Pulmonary artery endothelial cell (primary cell): ENCODE results near the gene MICALL1. TPM values are rescaled to one million over a fixed set of nuclear protein-coding genes. Genes with fewer than 3 reads are reported as not detected.

Experiments used
- DNase-seq: peaks from one replicate; pipeline ENCODE4 v3.0.0-alpha.2; 2011; ENCODE audit warnings: low read depth, low spot score
- total RNA-seq: library from RNA; depleted of rRNA; stranded (reverse); fragments of >200 nt; gene quantifications from 2 replicates; pipeline ENCODE4 v1.2.3, GENCODE V29; 2014

MICALL1 gene
- total RNA-seq, 1 donor from 2014 or later = 24.5 TPM

- DNase-seq = no peak
Observed at GRCh38 chr22:37982151-37982785, 76.2 kb downstream of the MICALL1 start.

DNA sequence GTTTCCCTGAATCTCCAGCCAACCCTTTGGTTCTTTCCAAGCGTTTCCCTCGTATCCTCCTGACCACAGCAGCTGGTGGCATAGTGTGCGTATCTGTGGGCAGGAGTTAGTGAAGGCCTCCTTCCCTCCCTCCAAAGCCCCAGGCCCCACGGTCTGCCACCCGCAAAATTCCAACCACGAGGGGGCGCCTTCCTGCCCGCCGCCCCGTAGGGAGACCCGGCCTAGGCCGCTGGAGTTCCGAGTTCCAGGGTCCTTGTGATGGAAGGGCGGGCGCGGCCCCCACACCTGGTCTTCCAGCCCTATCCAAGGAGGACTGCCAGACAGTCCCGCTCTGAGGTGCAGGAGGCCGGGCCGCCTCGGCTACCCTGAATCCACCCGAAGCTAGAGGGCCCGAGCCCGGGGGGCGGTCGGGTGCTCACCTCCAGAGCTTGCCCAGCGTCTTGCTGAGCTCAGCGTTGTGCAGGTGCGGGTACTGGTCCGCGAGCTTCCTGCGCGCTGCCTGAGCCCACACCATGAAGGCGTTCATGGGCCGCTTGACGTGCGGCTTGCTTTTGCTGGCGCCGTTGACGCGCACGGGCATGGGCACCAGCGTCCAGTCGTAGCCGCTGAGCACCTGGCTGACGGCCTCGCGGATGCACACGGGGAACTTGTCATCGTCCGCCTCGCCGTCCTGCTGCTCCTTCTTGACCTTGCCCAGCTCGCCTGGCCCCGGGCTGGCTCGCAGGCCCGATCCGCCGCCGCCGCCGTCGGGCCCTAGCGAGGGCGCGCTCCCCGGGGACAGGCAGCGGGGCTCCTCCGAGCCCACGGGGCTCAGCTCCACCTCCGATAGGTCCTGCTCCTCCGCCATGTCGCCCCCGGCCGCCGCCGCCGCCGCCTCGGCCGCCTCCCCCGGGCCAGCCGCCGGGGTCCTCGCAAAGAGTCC is 77.1 kb downstream of the MICALL1 start:
- no peak for DNase-seq

- no peak for DNase-seq
Observed at GRCh38 chr22:37983860-37984791, 78.0 kb downstream of the MICALL1 start, which contains the start of gene SOX10. SOX10 (minus strand) TSS chr22:37984555; CDS start chr22:37983784, 771 bp downstream.

- DNase-seq = no peak
Observed at GRCh38 chr22:37985050-37985585, 79.0 kb downstream of the MICALL1 start.

- DNase-seq = no peak
Observed at GRCh38 chr22:37985751-37986281, 79.7 kb downstream of the MICALL1 start.

- no peak for DNase-seq
Observed at GRCh38 chr22:37986371-37986770, 80.3 kb downstream of the MICALL1 start.

- no peak for DNase-seq
Observed at GRCh38 chr22:37989146-37990045, 83.3 kb downstream of the MICALL1 start.

DNA sequence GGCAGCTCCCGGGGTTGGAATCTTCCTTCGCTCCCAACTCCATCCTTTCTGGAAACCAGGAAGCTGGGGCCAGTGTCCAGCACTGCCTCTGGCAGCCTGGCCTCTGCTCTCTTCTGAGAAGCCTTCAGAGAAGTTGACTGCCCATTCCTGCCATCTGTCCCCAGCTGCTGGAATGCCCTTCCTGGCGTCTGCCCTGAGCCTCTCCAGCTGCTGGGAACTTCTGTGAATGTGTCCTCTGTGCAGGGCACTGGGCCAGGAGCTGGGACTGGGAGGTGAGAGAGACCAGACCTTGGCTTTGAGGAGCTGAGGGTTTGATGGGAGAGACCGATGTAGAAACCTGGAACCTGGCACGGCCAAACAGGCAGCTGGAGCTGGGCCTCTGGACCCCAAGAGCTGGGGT is 84.2 kb downstream of the MICALL1 start:
- no peak for DNase-seq

GRCh38 chr22:37990862-37991261 is 84.8 kb downstream of the MICALL1 start:
- no peak for DNase-seq

DNA sequence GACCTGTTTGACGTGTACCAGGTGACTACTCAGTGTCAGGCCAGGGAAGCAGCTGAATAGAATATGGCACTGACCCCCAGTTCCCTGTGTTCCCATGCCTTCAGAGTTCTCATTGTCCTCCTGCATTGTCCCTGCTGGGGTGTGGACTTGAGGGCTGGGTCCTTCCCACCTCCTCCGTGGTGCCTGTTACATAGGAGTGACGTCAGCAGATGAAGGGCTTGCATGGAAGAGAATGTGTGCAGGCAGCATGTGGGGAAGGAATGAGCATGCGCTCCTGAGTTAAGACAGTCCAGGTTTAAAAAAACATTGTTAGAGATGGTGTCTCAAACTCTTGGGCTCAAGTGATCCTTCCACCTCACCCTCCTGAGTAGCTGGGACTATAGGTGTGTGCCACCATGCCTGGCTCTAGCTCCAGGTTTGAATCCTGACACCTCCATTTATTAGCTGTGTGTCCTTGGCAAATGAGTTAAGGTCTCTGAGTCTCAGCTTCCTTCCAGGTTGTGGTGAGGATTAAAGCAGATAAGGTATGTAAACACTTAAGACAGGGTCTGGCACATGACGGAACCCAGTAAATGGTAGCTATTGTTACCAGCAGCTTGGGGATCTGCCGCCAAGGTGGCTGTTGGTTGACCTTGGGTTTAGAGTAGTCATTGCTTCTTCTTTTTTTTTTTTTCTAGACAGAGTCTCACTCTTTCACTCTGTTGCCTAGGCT is 85.8 kb downstream of the MICALL1 start:
- no peak for DNase-seq

Other genes with a start within 250 kb of the MICALL1 start
- gene PDXP, start 247.6 kb upstream of the MICALL1 start, total RNA-seq = 11.1 and 13.7 TPM in 2 replicates
- gene LGALS1, start 230.7 kb upstream of the MICALL1 start, total RNA-seq = 4,833 and 7,629 TPM in 2 replicates
- 26.8 and 36.5 TPM in 2 replicates for gene NOL12, start 220.0 kb upstream of the MICALL1 start, total RNA-seq
- gene TRIOBP, start 209.2 kb upstream of the MICALL1 start, total RNA-seq = 105 and 115 TPM in 2 replicates
- 33.8 and 48.3 TPM in 2 replicates for gene GCAT, start 98.4 kb upstream of the MICALL1 start, total RNA-seq
- gene GALR3, start 82.9 kb upstream of the MICALL1 start, total RNA-seq = not detected in 2 replicates
- 25.7 and 27.1 TPM in 2 replicates for gene ANKRD54, start 62.0 kb upstream of the MICALL1 start, total RNA-seq
- 388 and 436 TPM in 2 replicates for gene EIF3L, start 56.9 kb upstream of the MICALL1 start, total RNA-seq
- 0.26 TPM in 1 of 2 replicates, not detected in the other for gene C22orf23, start 47.3 kb downstream of the MICALL1 start, total RNA-seq
- 66.0 and 95.3 TPM in 2 replicates for gene POLR2F, start 47.4 kb downstream of the MICALL1 start, total RNA-seq
- gene SOX10, start 78.3 kb downstream of the MICALL1 start, total RNA-seq = not detected in 2 replicates
- 8.7 and 12.9 TPM in 2 replicates for gene PICK1, start 151.1 kb downstream of the MICALL1 start, total RNA-seq
- gene SLC16A8, start 177.9 kb downstream of the MICALL1 start, total RNA-seq = 0.20 and 0.21 TPM in 2 replicates
- gene BAIAP2L2, start 204.4 kb downstream of the MICALL1 start, total RNA-seq = under 0.01 and 0.71 TPM in 2 replicates